K562 (cell line): ENCODE measurements around the gene PRICKLE4.

Source experiments
- CHD4 ChIP-seq: fragments of 200-600 bp; sonication (generic); IDR thresholded peaks from 3 replicates; pipeline ENCODE4 v1.6.1; 2012; ENCODE audit warnings: low read depth, mild to moderate bottlenecking, mixed read lengths, low read length, inconsistent platforms; ENCODE audit not compliant: insufficient read depth, insufficient replicate concordance, poor library complexity, severe bottlenecking
- DIDO1 ChIP-seq: fragments of 450-650 bp; IDR thresholded peaks from 2 replicates; pipeline ENCODE4 v1.6.1; 2016; ENCODE audit warnings: low read depth, missing biosample characterization, missing genetic modification characterization
- FOXM1 ChIP-seq, 2 experiments: fragments of 450-650 bp in 1 of 2; sonication (generic) in 1 of 2; formaldehyde crosslinking in 1 of 2; IDR thresholded peaks; 2 replicates each; pipeline versions ENCODE4 v1.6.1 to v1.9.0; 2017 to 2022; ENCODE audit warnings: low read depth in 2 of 2, mild to moderate bottlenecking in 2 of 2, missing genetic modification reagents in 1 of 2, moderate library complexity in 1 of 2
- GABPA ChIP-seq: fragments of 200-800 bp; sonication (Bioruptor generic); conservative IDR thresholded peaks from 2 replicates; pipeline ENCODE4 v1.6.1; 2016; ENCODE audit warnings: low read depth, missing genetic modification characterization, missing compliant biosample characterization
- HMGXB4 ChIP-seq: sonication (generic); formaldehyde crosslinking; IDR thresholded peaks from 2 replicates; pipeline ENCODE4 v1.8.1; 2023; ENCODE audit warnings: mild to moderate bottlenecking, missing genetic modification reagents
- MXI1 ChIP-seq: IDR thresholded peaks from 2 replicates; pipeline ENCODE4 v1.6.1; 2011; ENCODE audit warnings: low read depth, mild to moderate bottlenecking, improper control_type of control experiment, low read length
- RCOR1 ChIP-seq, 2 experiments: IDR thresholded peaks; 2 replicates each; pipeline ENCODE4 v1.6.1; 2012; ENCODE audit warnings: low read depth in 2 of 2, low read length in 2 of 2, borderline replicate concordance in 1 of 2, improper control_type of control experiment in 1 of 2
- ZBTB8A ChIP-seq: fragments of 450-650 bp; IDR thresholded peaks from 2 replicates; pipeline ENCODE4 v1.6.1; 2018; ENCODE audit warnings: mild to moderate bottlenecking, moderate library complexity; ENCODE audit not compliant: partially characterized antibody
- ZNF174 ChIP-seq: fragments of 250-450 bp; sonication (Bioruptor Pico); IDR thresholded peaks from 2 replicates; pipeline ENCODE4 v1.4.0; 2020; ENCODE audit warnings: mild to moderate bottlenecking
- ZNF589 ChIP-seq: fragments of 200-800 bp; sonication (Bioruptor generic); IDR thresholded peaks from 2 replicates; pipeline ENCODE4 v1.6.1; 2016; ENCODE audit warnings: low read depth, missing genetic modification characterization, missing compliant biosample characterization

GRCh38 chr6:41821266-41821665 is 40.7 kb downstream of the PRICKLE4 start:
- TF ChIP-seq FOXM1 (IDR thresholded peaks at IDR 0.05; ENCODE audit: low read depth) (no peak), FOXM1 (CRISPR knock-in tag; IDR thresholded peaks at IDR 0.05; ENCODE audit: low read depth) (no peak), MXI1 (no peak), HMGXB4 (CRISPR knock-in tag) (no peak), DIDO1 (tag) (no peak), CHD4 (no peak), ZNF589 (CRISPR knock-in tag) (no peak), ZBTB8A (no peak), ZNF174 (CRISPR knock-in tag) (no peak), RCOR1 (IDR thresholded peaks at IDR 0.05; ENCODE audit: borderline replicate concordance in 1 of 2, low read depth in 2 of 2, low read length in 2 of 2) (no peak), GABPA (tag) (no peak)
